ENCODE measurements around the gene BYSL.

Gene BYSL

GRCh38 chr6:41974281-41974825 is 53.1 kb downstream of the BYSL start:
- DNase-seq (ENCODE audit: low read depth in 2 of 3, low spot score in 2 of 3) = no peak

- no peak for DNase-seq (ENCODE audit: low read depth in 2 of 3, low spot score in 2 of 3)
These were observed 54.0 kb downstream of the BYSL start for GRCh38 chr6:41975276-41975675.

- no peak for DNase-seq (ENCODE audit: low read depth in 2 of 3, low spot score in 2 of 3)
These were observed 55.6 kb downstream of the BYSL start for GRCh38 chr6:41976794-41977484.

All from activated CD8-positive, alpha-beta memory T cell treated with anti-CD3 and anti-CD28 coated beads for 48 hours (primary cell).